ENCODE measurements around the gene WSB1.

Gene WSB1

GRCh38 chr17:27290916-27291598 lies 2.9 kb upstream of the WSB1 start:
- no peaks in the 10 kb centered on the region for H3K36me3 ChIP-seq (ENCODE audit: control insufficient read depth in 2 of 2, insufficient read depth in 2 of 2, low read length in 2 of 2)
- H3K4me3 ChIP-seq (ENCODE audit: low read length in 2 of 2): no peak overlapping the region
- H3K27me3 ChIP-seq (ENCODE audit: control insufficient read depth in 2 of 2, insufficient read depth in 2 of 2, low read length in 2 of 2): no peaks in the 10 kb centered on the region
- H3K27ac ChIP-seq (ENCODE audit: low read depth in 2 of 2, low read length in 2 of 2): no peak overlapping the region
- no peak overlapping the region for H3K9ac ChIP-seq (ENCODE audit: low read depth in 1 of 2, low read length in 2 of 2)
- peaks cover 7% of the 10 kb centered on the region in 2 donors for H3K4me1 ChIP-seq (ENCODE audit: control insufficient read depth in 2 of 2, insufficient read depth in 2 of 2, low read length in 2 of 2)
- H3K9me3 ChIP-seq (ENCODE audit: control insufficient read depth in 2 of 2, low read length in 2 of 2): no peaks in the 10 kb centered on the region

- Histone ChIP-seq H3K36me3 (ENCODE audit: control insufficient read depth in 2 of 2, insufficient read depth in 2 of 2, low read length in 2 of 2) (no peaks in the 10 kb centered on the region), H3K9ac (ENCODE audit: low read depth in 1 of 2, low read length in 2 of 2) (peak overlapping the region; percentile 57 to 100), H3K4me1 (ENCODE audit: control insufficient read depth in 2 of 2, insufficient read depth in 2 of 2, low read length in 2 of 2) (peaks cover 12 to 14% of the 10 kb centered on the region in 2 donors), H3K4me3 (ENCODE audit: low read length in 2 of 2) (peak overlapping the region; percentile 99 to 100), H3K27me3 (ENCODE audit: control insufficient read depth in 2 of 2, insufficient read depth in 2 of 2, low read length in 2 of 2) (no peaks in the 10 kb centered on the region), H3K27ac (ENCODE audit: low read depth in 2 of 2, low read length in 2 of 2) (peak overlapping the region; percentile 100), H3K9me3 (ENCODE audit: control insufficient read depth in 2 of 2, low read length in 2 of 2) (no peaks in the 10 kb centered on the region)
Measured at GRCh38 chr17:27293359-27293897, 486 bp upstream of the WSB1 start.

- peaks cover 21 to 22% of the 10 kb centered on the region in 2 donors for H3K4me1 ChIP-seq (ENCODE audit: control insufficient read depth in 2 of 2, insufficient read depth in 2 of 2, low read length in 2 of 2)
Measured at GRCh38 chr17:27294689-27295630, 1.0 kb downstream of the WSB1 start.

GRCh38 chr17:27295945-27296344 lies 2.0 kb downstream of the WSB1 start:
- H3K27me3 ChIP-seq (ENCODE audit: control insufficient read depth in 2 of 2, insufficient read depth in 2 of 2, low read length in 2 of 2): no peaks in the 10 kb centered on the region
- peaks cover 21 to 22% of the 10 kb centered on the region in 2 donors for H3K4me1 ChIP-seq (ENCODE audit: control insufficient read depth in 2 of 2, insufficient read depth in 2 of 2, low read length in 2 of 2)
- H3K4me3 ChIP-seq (ENCODE audit: low read length in 2 of 2): peak overlapping the region; percentile 99 to 100
- peak overlapping the region; percentile 100 for H3K27ac ChIP-seq (ENCODE audit: low read depth in 2 of 2, low read length in 2 of 2)
- H3K36me3 ChIP-seq (ENCODE audit: control insufficient read depth in 2 of 2, insufficient read depth in 2 of 2, low read length in 2 of 2): no peaks in the 10 kb centered on the region
- no peaks in the 10 kb centered on the region for H3K9me3 ChIP-seq (ENCODE audit: control insufficient read depth in 2 of 2, low read length in 2 of 2)
- H3K9ac ChIP-seq (ENCODE audit: low read depth in 1 of 2, low read length in 2 of 2): peak overlapping the region in 1 of 2 donors; percentile 100

More at GRCh38 chr17:27294689-27295630, 1.0 kb downstream of the WSB1 start:
- Histone ChIP-seq H3K4me3 (ENCODE audit: low read length in 2 of 2) (peak overlapping the region; percentile 99 to 100), H3K9ac (ENCODE audit: low read depth in 1 of 2, low read length in 2 of 2) (peak overlapping the region; percentile 100), H3K36me3 (ENCODE audit: control insufficient read depth in 2 of 2, insufficient read depth in 2 of 2, low read length in 2 of 2) (no peaks in the 10 kb centered on the region), H3K27me3 (ENCODE audit: control insufficient read depth in 2 of 2, insufficient read depth in 2 of 2, low read length in 2 of 2) (no peaks in the 10 kb centered on the region), H3K9me3 (ENCODE audit: control insufficient read depth in 2 of 2, low read length in 2 of 2) (no peaks in the 10 kb centered on the region), H3K27ac (ENCODE audit: low read depth in 2 of 2, low read length in 2 of 2) (peak overlapping the region; percentile 100)

- Histone ChIP-seq H3K4me3 (ENCODE audit: low read length in 2 of 2) (peak overlapping the region; percentile 99 to 100), H3K36me3 (ENCODE audit: control insufficient read depth in 2 of 2, insufficient read depth in 2 of 2, low read length in 2 of 2) (no peaks in the 10 kb centered on the region), H3K4me1 (ENCODE audit: control insufficient read depth in 2 of 2, insufficient read depth in 2 of 2, low read length in 2 of 2) (peaks cover 21 to 22% of the 10 kb centered on the region in 2 donors), H3K27me3 (ENCODE audit: control insufficient read depth in 2 of 2, insufficient read depth in 2 of 2, low read length in 2 of 2) (no peaks in the 10 kb centered on the region), H3K9ac (ENCODE audit: low read depth in 1 of 2, low read length in 2 of 2) (peak overlapping the region in 1 of 2 donors; percentile 100), H3K27ac (ENCODE audit: low read depth in 2 of 2, low read length in 2 of 2) (no peak overlapping the region), H3K9me3 (ENCODE audit: control insufficient read depth in 2 of 2, low read length in 2 of 2) (no peaks in the 10 kb centered on the region)
Measured at GRCh38 chr17:27296428-27296979, 2.6 kb downstream of the WSB1 start.

- H3K36me3 ChIP-seq (ENCODE audit: control insufficient read depth in 2 of 2, insufficient read depth in 2 of 2, low read length in 2 of 2): peaks cover 6% of the 10 kb centered on the region in 2 donors
- no peaks in the 10 kb centered on the region for H3K9me3 ChIP-seq (ENCODE audit: control insufficient read depth in 2 of 2, low read length in 2 of 2)
- no peak overlapping the region for H3K4me3 ChIP-seq (ENCODE audit: low read length in 2 of 2)
- no peaks in the 10 kb centered on the region for H3K27me3 ChIP-seq (ENCODE audit: control insufficient read depth in 2 of 2, insufficient read depth in 2 of 2, low read length in 2 of 2)
- peaks cover 14 to 19% of the 10 kb centered on the region in 2 donors for H3K4me1 ChIP-seq (ENCODE audit: control insufficient read depth in 2 of 2, insufficient read depth in 2 of 2, low read length in 2 of 2)
- no peak overlapping the region for H3K9ac ChIP-seq (ENCODE audit: low read depth in 1 of 2, low read length in 2 of 2)
- H3K27ac ChIP-seq (ENCODE audit: low read depth in 2 of 2, low read length in 2 of 2): no peak overlapping the region
Measured at GRCh38 chr17:27299384-27300049, 5.6 kb downstream of the WSB1 start.

GRCh38 chr17:27303734-27304133 lies 9.8 kb downstream of the WSB1 start:
- Histone ChIP-seq H3K36me3 (ENCODE audit: control insufficient read depth in 2 of 2, insufficient read depth in 2 of 2, low read length in 2 of 2) (peaks cover 34 to 42% of the 10 kb centered on the region in 2 donors), H3K4me1 (ENCODE audit: control insufficient read depth in 2 of 2, insufficient read depth in 2 of 2, low read length in 2 of 2) (peaks cover 8% of the 10 kb centered on the region in 2 donors), H3K27ac (ENCODE audit: low read depth in 2 of 2, low read length in 2 of 2) (no peak overlapping the region)

GRCh38 chr17:27306276-27306835 lies 12.4 kb downstream of the WSB1 start:
- Histone ChIP-seq H3K4me1 (ENCODE audit: control insufficient read depth in 2 of 2, insufficient read depth in 2 of 2, low read length in 2 of 2) (no peaks in the 10 kb centered on the region), H3K36me3 (ENCODE audit: control insufficient read depth in 2 of 2, insufficient read depth in 2 of 2, low read length in 2 of 2) (peaks cover 59 to 65% of the 10 kb centered on the region in 2 donors)

More at GRCh38 chr17:27303734-27304133, 9.8 kb downstream of the WSB1 start:
- no peak overlapping the region for H3K4me3 ChIP-seq (ENCODE audit: low read length in 2 of 2)
- H3K9ac ChIP-seq (ENCODE audit: low read depth in 1 of 2, low read length in 2 of 2): no peak overlapping the region
- H3K9me3 ChIP-seq (ENCODE audit: control insufficient read depth in 2 of 2, low read length in 2 of 2): no peaks in the 10 kb centered on the region
- no peaks in the 10 kb centered on the region for H3K27me3 ChIP-seq (ENCODE audit: control insufficient read depth in 2 of 2, insufficient read depth in 2 of 2, low read length in 2 of 2)

GRCh38 chr17:27310565-27311110 lies 16.7 kb downstream of the WSB1 start:
- H3K27me3 ChIP-seq (ENCODE audit: control insufficient read depth in 2 of 2, insufficient read depth in 2 of 2, low read length in 2 of 2): no peaks in the 10 kb centered on the region
- no peak overlapping the region for H3K9ac ChIP-seq (ENCODE audit: low read depth in 1 of 2, low read length in 2 of 2)
- H3K4me1 ChIP-seq (ENCODE audit: control insufficient read depth in 2 of 2, insufficient read depth in 2 of 2, low read length in 2 of 2): peaks cover 5 to 12% of the 10 kb centered on the region in 2 donors
- H3K27ac ChIP-seq (ENCODE audit: low read depth in 2 of 2, low read length in 2 of 2): no peak overlapping the region
- no peaks in the 10 kb centered on the region for H3K9me3 ChIP-seq (ENCODE audit: control insufficient read depth in 2 of 2, low read length in 2 of 2)
- peaks cover 72 to 82% of the 10 kb centered on the region in 2 donors for H3K36me3 ChIP-seq (ENCODE audit: control insufficient read depth in 2 of 2, insufficient read depth in 2 of 2, low read length in 2 of 2)
- H3K4me3 ChIP-seq (ENCODE audit: low read length in 2 of 2): no peak overlapping the region

More at GRCh38 chr17:27306276-27306835, 12.4 kb downstream of the WSB1 start:
- Histone ChIP-seq H3K4me3 (ENCODE audit: low read length in 2 of 2) (no peak overlapping the region), H3K9me3 (ENCODE audit: control insufficient read depth in 2 of 2, low read length in 2 of 2) (no peaks in the 10 kb centered on the region), H3K27me3 (ENCODE audit: control insufficient read depth in 2 of 2, insufficient read depth in 2 of 2, low read length in 2 of 2) (no peaks in the 10 kb centered on the region), H3K27ac (ENCODE audit: low read depth in 2 of 2, low read length in 2 of 2) (no peak overlapping the region), H3K9ac (ENCODE audit: low read depth in 1 of 2, low read length in 2 of 2) (no peak overlapping the region)

Data from mucosa of rectum (tissue), 2 donors.